K562 (cell line): ENCODE measurements around the gene VPS37B. TPM values are rescaled to one million over a fixed set of nuclear protein-coding genes. Genes with fewer than 3 reads are reported as not detected.

Experiments
- ATF6 ChIP-seq: sonication (generic); formaldehyde crosslinking; IDR thresholded peaks from 2 replicates; pipeline ENCODE4 v1.4.0; 2020; ENCODE audit warnings: mild to moderate bottlenecking, missing genetic modification reagents
- CC2D1A ChIP-seq: fragments of 450-650 bp; IDR thresholded peaks from 2 replicates; pipeline ENCODE4 v1.6.1; 2017; ENCODE audit warnings: mild to moderate bottlenecking
- FOXA1 ChIP-seq: fragments of 450-650 bp; IDR thresholded peaks from 2 replicates; pipeline ENCODE4 v1.6.1; 2016; ENCODE audit warnings: mild to moderate bottlenecking, borderline replicate concordance
- LEF1 ChIP-seq: fragments of 450-650 bp; IDR thresholded peaks from 2 replicates; pipeline ENCODE4 v1.6.1; 2016; ENCODE audit warnings: mild to moderate bottlenecking
- MYC ChIP-seq, 2 experiments: fragments of 250-450 bp in 1 of 2; sonication (Bioruptor Pico) in 1 of 2; IDR thresholded peaks; 2 replicates each; pipeline versions ENCODE4 v1.5.1 to v1.6.1; 2012 to 2021; ENCODE audit warnings: low read depth in 2 of 2, borderline replicate concordance in 1 of 2, improper control_type of control experiment in 1 of 2, low read length in 1 of 2, mild to moderate bottlenecking in 1 of 2, moderate library complexity in 1 of 2
- TCF7L2 ChIP-seq: fragments of 150-350 bp; IDR thresholded peaks from 2 replicates; pipeline ENCODE4 v1.6.1; 2016; ENCODE audit warnings: low read depth, mild to moderate bottlenecking, low read length, moderate library complexity
- ZNF561 ChIP-seq: fragments of 450-650 bp; formaldehyde crosslinking; conservative IDR thresholded peaks from 2 replicates; pipeline ENCODE4 v1.4.0; 2020; ENCODE audit warnings: mild to moderate bottlenecking, moderate library complexity
- ZNF764 ChIP-seq: fragments of 250-450 bp; sonication (Bioruptor Pico); IDR thresholded peaks from 2 replicates; pipeline ENCODE4 v1.4.0; 2020; ENCODE audit warnings: low read depth, mild to moderate bottlenecking, moderate library complexity
- polyA plus RNA-seq, 8 experiments: library from polyadenylated mRNA; depleted of rRNA in 4 of 8; stranded (reverse) in 5 of 8; unstranded in 3 of 8; fragments of >200 nt; fragmentation: Nextera tagmentation in 2 of 8; fragmentation: Illumina TruSeq in 1 of 8; extraction: Ambion mirVana in 2 of 8; extraction: Trizol in 1 of 8; gene quantifications; 2 replicates each; pipeline versions ENCODE4 v1.2.1 to v1.2.3, GENCODE V29; 2011 to 2014; ENCODE audit warnings: inconsistent platforms in 1 of 8, missing spikeins in 1 of 8
- total RNA-seq, 7 experiments: library from RNA; depleted of rRNA in 6 of 7; stranded (reverse); fragments of >200 nt in 6 of 7; fragmentation: Illumina TruSeq in 2 of 7; extraction: Trizol in 2 of 7; gene quantifications; 2 replicates each; pipeline versions ENCODE4 v1.2.1 to v1.2.3, GENCODE V29; 2011 to 2021; ENCODE audit warnings: low replicate concordance in 1 of 7

VPS37B gene
- total and polyA plus RNA-seq, 9 of the 15 experiments (the other 6 are each of a cell fraction or from before 2014, with no cell fraction given), result 0.28 to 37.4 (median 17.9) TPM

- no peak for TF ChIP-seq ATF6
- TF ChIP-seq MYC (IDR thresholded peaks at IDR 0.05; ENCODE audit: low read depth, low read length), result no peak
- no peak for TF ChIP-seq MYC (CRISPR knock-in tag; IDR thresholded peaks at IDR 0.05; ENCODE audit: borderline replicate concordance, low read depth)
- TF ChIP-seq FOXA1, result no peak
- no peak for TF ChIP-seq LEF1
- TF ChIP-seq CC2D1A, result no peak
- no peak for TF ChIP-seq ZNF561 (CRISPR knock-in tag)
- TF ChIP-seq TCF7L2, result no peak
- no peak for TF ChIP-seq ZNF764
Measured at GRCh38 chr12:122871851-122872780, 23.8 kb downstream of the VPS37B start (continued).
